H9 (cell line): ENCODE measurements around the gene PXN. TPM values are rescaled to one million over a fixed set of nuclear protein-coding genes. Genes with fewer than 3 reads are reported as not detected.

Experiments
- DNase-seq: peaks from one replicate; pipeline ENCODE4 v3.0.0-alpha.2; 2017
- H2AFZ ChIP-seq: one replicate; pipeline ENCODE4 v1.6.1; 2013; ENCODE audit warnings: mild to moderate bottlenecking, low read length, control low read depth, moderate library complexity
- H2AK5ac ChIP-seq: 2 replicates; pipeline ENCODE4 v1.6.1; 2013; ENCODE audit warnings: low read length, control low read depth, mixed read lengths; ENCODE audit not compliant: insufficient read length
- H2BK120ac ChIP-seq: one replicate; pipeline ENCODE4 v1.6.1; 2013; ENCODE audit warnings: low read depth, mild to moderate bottlenecking, low read length, control low read depth, inconsistent platforms; ENCODE audit not compliant: poor library complexity, severe bottlenecking
- H2BK12ac ChIP-seq: 2 replicates; pipeline ENCODE4 v1.6.1; 2013; ENCODE audit warnings: low read length, control low read depth, mixed read lengths, low read depth; ENCODE audit not compliant: insufficient read length
- H2BK15ac ChIP-seq: 2 replicates; pipeline ENCODE4 v1.6.1; 2013; ENCODE audit warnings: low read depth, low read length, control low read depth
- H2BK20ac ChIP-seq: one replicate; pipeline ENCODE4 v1.6.1; 2013; ENCODE audit warnings: low read depth, mild to moderate bottlenecking, low read length, control low read depth, inconsistent platforms; ENCODE audit not compliant: poor library complexity, severe bottlenecking
- H2BK5ac ChIP-seq: 2 replicates; pipeline ENCODE4 v1.6.1; 2013; ENCODE audit warnings: low read length, control low read depth, mixed read lengths; ENCODE audit not compliant: insufficient read length
- H3K14ac ChIP-seq: 2 replicates; pipeline ENCODE4 v1.6.1; 2013; ENCODE audit warnings: low read length, control low read depth; ENCODE audit not compliant: insufficient read depth
- H3K18ac ChIP-seq: 2 replicates; pipeline ENCODE4 v1.6.1; 2013; ENCODE audit warnings: low read depth, mild to moderate bottlenecking, mixed read lengths, low read length, control low read depth; ENCODE audit not compliant: insufficient read length
- H3K23ac ChIP-seq: 2 replicates; pipeline ENCODE4 v1.6.1; 2013; ENCODE audit warnings: low read length, control low read depth, mixed read lengths, low read depth; ENCODE audit not compliant: insufficient read length
- H3K23me2 ChIP-seq: 2 replicates; pipeline ENCODE4 v1.6.1; 2013; ENCODE audit warnings: low read depth, mild to moderate bottlenecking, mixed read lengths, low read length, control low read depth; ENCODE audit not compliant: insufficient read length, poor library complexity, severe bottlenecking
- H3K27ac ChIP-seq: 2 replicates; pipeline ENCODE4 v1.5.1; 2013; ENCODE audit warnings: low read length, control low read depth, mixed read lengths, low read depth; ENCODE audit not compliant: insufficient read length
- H3K27me3 ChIP-seq: 2 replicates; pipeline ENCODE4 v1.6.1; 2013; ENCODE audit warnings: low read length, control low read depth, inconsistent platforms; ENCODE audit not compliant: insufficient read depth
- H3K4ac ChIP-seq: 2 replicates; pipeline ENCODE4 v1.6.1; 2013; ENCODE audit warnings: low read depth, mild to moderate bottlenecking, control low read depth, inconsistent platforms, low read length, moderate library complexity
- H3K4me1 ChIP-seq: 2 replicates; pipeline ENCODE4 v1.6.1; 2013; ENCODE audit warnings: low read length, control low read depth, inconsistent platforms; ENCODE audit not compliant: insufficient read depth
- H3K4me2 ChIP-seq: 2 replicates; pipeline ENCODE4 v1.6.1; 2013; ENCODE audit warnings: low read length, control low read depth, mixed read lengths; ENCODE audit not compliant: insufficient read length, insufficient read depth
- H3K56ac ChIP-seq: 2 replicates; pipeline ENCODE4 v1.6.1; 2013; ENCODE audit warnings: low read depth, mild to moderate bottlenecking, mixed read lengths, low read length, control low read depth; ENCODE audit not compliant: insufficient read length
- H3K79me1 ChIP-seq: 2 replicates; pipeline ENCODE4 v1.6.1; 2013; ENCODE audit warnings: low read depth, mild to moderate bottlenecking, moderate library complexity, low read length, control low read depth, inconsistent platforms; ENCODE audit not compliant: insufficient read depth, poor library complexity, severe bottlenecking
- H3K79me2 ChIP-seq: 2 replicates; pipeline ENCODE4 v1.6.1; 2013; ENCODE audit warnings: low read length, control low read depth, inconsistent platforms; ENCODE audit not compliant: insufficient read depth
- H3K9ac ChIP-seq: 2 replicates; pipeline ENCODE4 v1.6.1; 2013; ENCODE audit warnings: low read length, control low read depth, mixed read lengths; ENCODE audit not compliant: insufficient read length; ENCODE audit errors: extremely low read depth
- H3K9me3 ChIP-seq: one replicate; pipeline ENCODE4 v1.6.1; 2013; ENCODE audit warnings: low read depth, low read length, inconsistent platforms; ENCODE audit not compliant: control insufficient read depth
- H3T11ph ChIP-seq: one replicate; pipeline ENCODE4 v1.6.1; 2013; ENCODE audit warnings: mild to moderate bottlenecking, low read length, control low read depth, inconsistent platforms
- H4K20me1 ChIP-seq: one replicate; pipeline ENCODE4 v1.6.1; 2013; ENCODE audit not compliant: control insufficient read depth, insufficient read length, insufficient read depth
- H4K5ac ChIP-seq: 2 replicates; pipeline ENCODE4 v1.6.1; 2013; ENCODE audit warnings: low read depth, mild to moderate bottlenecking, mixed read lengths, low read length, control low read depth; ENCODE audit not compliant: insufficient read length
- H4K8ac ChIP-seq: replicated peaks from 2 replicates; pipeline ENCODE4 v1.6.1; 2013; ENCODE audit warnings: low read length, control low read depth, mixed read lengths, low read depth; ENCODE audit not compliant: insufficient read length
- H4K91ac ChIP-seq: 2 replicates; pipeline ENCODE4 v1.6.1; 2013; ENCODE audit warnings: low read depth, mild to moderate bottlenecking, moderate library complexity, mixed read lengths, low read length, control low read depth; ENCODE audit not compliant: insufficient read length
- H3K27ac Mint-ChIP-seq, 3 experiments: 2 replicates in 2 of 3; 3 replicates in 1 of 3; pipeline ENCODE4 v1.8.0; 2020 to 2021; ENCODE audit warnings: mixed read lengths in 3 of 3, mild to moderate bottlenecking in 1 of 3, moderate library complexity in 1 of 3
- H3K27me3 Mint-ChIP-seq: 2 replicates; pipeline ENCODE4 v1.8.0; 2021; ENCODE audit warnings: low read depth, mild to moderate bottlenecking, moderate library complexity, mixed read lengths
- H3K36me3 Mint-ChIP-seq, 3 experiments: 2 replicates in 2 of 3; 3 replicates in 1 of 3; pipeline ENCODE4 v1.8.0; 2020 to 2021; ENCODE audit warnings: low read depth in 3 of 3, mixed read lengths in 3 of 3; ENCODE audit not compliant: insufficient read depth in 1 of 3
- H3K4me1 Mint-ChIP-seq, 2 experiments: 2 replicates each; pipeline ENCODE4 v1.8.0; 2020; ENCODE audit warnings: mixed read lengths in 2 of 2
- H3K4me3 Mint-ChIP-seq, 2 experiments: 2 replicates in 1 of 2; 3 replicates in 1 of 2; pipeline ENCODE4 v1.8.0; 2020 to 2021; ENCODE audit warnings: mild to moderate bottlenecking in 2 of 2, mixed read lengths in 2 of 2, moderate library complexity in 1 of 2
- H3K9me3 Mint-ChIP-seq, 2 experiments: 2 replicates in 1 of 2; 3 replicates in 1 of 2; pipeline ENCODE4 v1.8.0; 2020; ENCODE audit warnings: mild to moderate bottlenecking in 2 of 2, mixed read lengths in 2 of 2, moderate library complexity in 1 of 2
- CTCF ChIP-seq: fragments of 200-600 bp; sonication (generic); conservative IDR thresholded peaks from 3 replicates; pipeline ENCODE4 v1.8.0; 2021; ENCODE audit warnings: antibody characterized with exemption, mild to moderate bottlenecking
- WGBS: extraction: QIAGEN DNeasy Blood & Tissue Kit; methylation state at CpG from one replicate; pipeline ENCODE4 v1.1.7; 2013; ENCODE audit warnings: missing lambda C conversion rate, low lambda C conversion rate, mixed read lengths; ENCODE audit not compliant: insufficient read length; ENCODE audit errors: extremely low coverage; 5-methylcytosine and 5-hydroxymethylcytosine counted together
- total RNA-seq: library from RNA; stranded (reverse); gene quantifications from 2 replicates; pipeline ENCODE4 v1.2.1, GENCODE V29; 2021

Gene PXN
- total RNA-seq, 1 experiment from 2014 or later: 92.8 TPM

- Mint-ChIP-seq H3K27ac (peak overlapping the region in 1 of 3 experiments; percentile 55; a peak in 3 of 7 replicates), H3K4me3 (no peak overlapping the region)
These were observed 21.4 kb upstream of the PXN start for GRCh38 chr12:120286768-120287490.

More at GRCh38 chr12:120286768-120287490, 21.4 kb upstream of the PXN start:
- no peak overlapping the region for H3K18ac ChIP-seq
- no peak overlapping the region for H4K91ac ChIP-seq
- no peak overlapping the region for H4K8ac ChIP-seq
- no peak overlapping the region for H3K4ac ChIP-seq
- H3K9me3 Mint-ChIP-seq: no peaks in the 10 kb centered on the region
- H3K9ac ChIP-seq: no peak overlapping the region
- peaks cover 2% of the 10 kb centered on the region for H3K23me2 ChIP-seq
- H3K27ac ChIP-seq: no peak overlapping the region
- TF ChIP-seq CTCF: no peak
- H2BK120ac ChIP-seq: no peak overlapping the region
- no peaks in the 10 kb centered on the region for H3K79me1 ChIP-seq
- no peak overlapping the region for H3K56ac ChIP-seq
- H3T11ph ChIP-seq: no peak overlapping the region
- no peaks in the 10 kb centered on the region for H3K4me1 ChIP-seq
- H3K23ac ChIP-seq: no peak overlapping the region
- no peak overlapping the region for H2AFZ ChIP-seq
- H3K27me3 Mint-ChIP-seq: no peaks in the 10 kb centered on the region; the same call in none of the 2 replicates
- H2BK20ac ChIP-seq: no peak overlapping the region
- no peak for DNase-seq
- WGBS: no CpG with 5 or more reads among the region's 7 CpGs
- peaks cover 21 to 23% of the 10 kb centered on the region in 2 experiments for H3K4me1 Mint-ChIP-seq
- no peak overlapping the region for H2BK5ac ChIP-seq
- no peaks in the 10 kb centered on the region for H3K36me3 Mint-ChIP-seq
- no peaks in the 10 kb centered on the region for H3K27me3 ChIP-seq
- no peak overlapping the region for H3K14ac ChIP-seq
- no peak overlapping the region for H2BK12ac ChIP-seq
- no peak overlapping the region for H4K5ac ChIP-seq
- H3K79me2 ChIP-seq: no peaks in the 10 kb centered on the region
- H3K4me2 ChIP-seq: no peak overlapping the region
- H2AK5ac ChIP-seq: no peak overlapping the region
- no peaks in the 10 kb centered on the region for H4K20me1 ChIP-seq
- no peaks in the 10 kb centered on the region for H3K9me3 ChIP-seq
- H2BK15ac ChIP-seq: no peak overlapping the region
